ENCODE measurements around the gene DDAH2.
"Not testable (repeated sequence)": the region's sequence is repeated elsewhere in the genome, so short reads cannot be mapped to it uniquely, and the experiment has no call there.

DDAH2 gene

GRCh38 chr6:31713991-31714684 is 15.0 kb downstream of the DDAH2 start:
- DNase-seq (ENCODE audit: low read depth), result no peak

DNA sequence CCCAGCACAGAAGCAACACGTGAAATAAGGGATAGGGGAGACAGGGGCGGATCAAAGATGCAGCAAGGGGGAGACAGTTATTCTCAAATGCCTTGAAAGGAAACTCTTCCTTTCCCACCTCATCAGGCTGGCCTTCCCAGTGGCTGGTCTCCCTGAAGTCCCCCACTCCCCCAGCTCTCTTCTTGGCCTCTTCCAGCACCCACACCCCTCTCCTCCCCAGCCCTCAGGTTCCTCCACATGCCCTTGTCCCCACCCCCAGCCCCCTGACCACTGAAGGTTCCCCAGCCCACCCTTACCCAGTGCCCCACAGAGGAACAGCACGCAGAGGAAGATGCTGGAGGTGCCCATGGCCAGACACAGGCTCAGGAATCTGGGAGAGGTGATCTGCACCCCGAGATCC is 15.6 kb downstream of the DDAH2 start:
- DNase-seq (ENCODE audit: low read depth), result no peak

DNA sequence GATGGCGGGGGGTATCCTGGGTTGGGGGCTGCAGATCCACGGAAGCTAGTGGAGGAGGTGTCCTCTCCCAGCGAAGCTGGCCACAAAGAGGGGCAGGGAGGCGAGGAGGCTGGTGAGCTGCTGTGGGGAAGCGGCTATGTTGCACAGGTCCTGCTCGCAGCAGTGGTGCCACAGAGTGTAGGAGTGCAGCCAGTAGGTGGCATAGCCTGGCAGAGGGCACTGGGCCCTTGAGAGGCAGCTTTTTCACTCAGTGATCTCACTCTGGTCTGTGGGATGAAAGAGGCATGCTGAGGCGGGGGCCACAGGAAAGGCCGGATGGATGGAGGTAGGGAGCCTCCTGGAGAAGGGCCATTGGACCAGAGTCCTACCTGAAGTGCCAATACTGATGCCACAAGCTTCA is 16.8 kb downstream of the DDAH2 start:
- DNase-seq (ENCODE audit: low read depth), result no peak

- no peak for DNase-seq (ENCODE audit: low read depth)
Observed at GRCh38 chr6:31711233-31711632, 17.9 kb downstream of the DDAH2 start.

DNA sequence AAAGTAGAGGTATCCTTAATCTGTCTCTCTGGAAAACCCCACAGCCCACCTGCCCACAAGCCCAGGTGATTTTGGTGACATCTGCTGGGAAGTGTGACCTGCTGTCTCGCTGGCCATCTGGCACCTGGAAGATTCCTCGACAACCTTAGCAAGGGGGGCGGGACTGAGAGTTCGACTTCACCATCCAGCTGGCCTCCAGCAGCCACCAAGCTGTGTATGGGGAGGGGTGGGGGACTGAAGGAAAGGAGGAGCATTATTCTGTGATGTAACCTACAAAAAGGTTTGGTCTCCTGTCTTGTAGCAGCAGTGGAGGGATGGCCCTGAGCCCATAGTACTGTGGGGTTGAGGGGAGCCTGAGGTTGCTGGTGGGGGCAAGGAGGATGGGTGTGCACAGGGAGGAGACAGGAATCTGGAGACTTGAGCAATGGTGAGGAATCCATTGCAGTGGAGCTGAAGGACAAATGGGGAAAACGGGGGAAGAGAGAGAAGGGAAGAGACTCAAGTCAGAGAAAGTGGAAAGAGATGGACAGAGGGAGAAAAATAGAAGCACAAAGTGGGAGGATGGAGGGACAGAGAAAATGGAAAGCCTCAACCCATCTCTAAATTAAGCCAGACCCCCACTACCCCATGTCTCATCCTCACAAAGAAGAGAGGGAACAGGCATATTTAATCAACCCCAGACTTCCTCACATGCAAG is 18.4 kb downstream of the DDAH2 start:
- DNase-seq (ENCODE audit: low read depth), result no peak

DNA sequence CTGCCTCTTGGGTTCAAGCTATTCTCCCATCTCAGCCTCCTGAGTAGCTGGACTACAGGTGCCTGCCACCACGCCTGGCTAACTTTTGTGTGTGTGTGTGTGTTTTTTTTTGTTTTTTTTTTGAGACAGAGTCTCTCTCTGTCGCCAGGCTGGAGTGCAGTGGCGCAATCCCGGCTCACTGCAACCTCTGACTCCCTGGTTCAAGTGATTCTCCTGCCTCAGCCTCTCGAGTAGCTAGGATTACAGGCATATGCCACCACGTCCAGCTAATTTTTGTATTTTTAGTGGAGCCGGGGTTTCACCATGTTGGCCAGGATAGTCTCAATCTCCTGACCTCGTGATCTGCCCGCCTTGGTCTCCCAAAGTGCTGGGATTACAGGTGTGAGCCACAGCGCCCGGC is 19.9 kb downstream of the DDAH2 start:
- not testable (repeated sequence) for DNase-seq (ENCODE audit: low read depth)

- no peak for DNase-seq (ENCODE audit: low read depth)
Observed at GRCh38 chr6:31708224-31708623, 20.9 kb downstream of the DDAH2 start.

DNA sequence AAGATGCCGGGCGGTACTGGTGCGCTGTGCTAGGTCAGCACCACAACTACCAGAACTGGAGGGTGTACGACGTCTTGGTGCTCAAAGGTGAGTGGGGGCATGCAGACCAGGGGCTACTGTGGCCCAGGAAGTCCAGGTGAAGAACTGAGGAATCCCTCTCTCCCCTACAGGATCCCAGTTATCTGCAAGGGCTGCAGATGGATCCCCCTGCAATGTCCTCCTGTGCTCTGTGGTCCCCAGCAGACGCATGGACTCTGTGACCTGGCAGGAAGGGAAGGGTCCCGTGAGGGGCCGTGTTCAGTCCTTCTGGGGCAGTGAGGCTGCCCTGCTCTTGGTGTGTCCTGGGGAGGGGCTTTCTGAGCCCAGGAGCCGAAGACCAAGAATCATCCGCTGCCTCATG is 21.4 kb downstream of the DDAH2 start:
- no peak for DNase-seq (ENCODE audit: low read depth)

GRCh38 chr6:31706599-31706998 is 22.5 kb downstream of the DDAH2 start, which contains the start of gene LY6G6F:
Gene LY6G6F (plus strand): TSS chr6:31706866. CDS start chr6:31706907, 41 bp downstream.
- DNase-seq (ENCODE audit: low read depth), result no peak

DNA sequence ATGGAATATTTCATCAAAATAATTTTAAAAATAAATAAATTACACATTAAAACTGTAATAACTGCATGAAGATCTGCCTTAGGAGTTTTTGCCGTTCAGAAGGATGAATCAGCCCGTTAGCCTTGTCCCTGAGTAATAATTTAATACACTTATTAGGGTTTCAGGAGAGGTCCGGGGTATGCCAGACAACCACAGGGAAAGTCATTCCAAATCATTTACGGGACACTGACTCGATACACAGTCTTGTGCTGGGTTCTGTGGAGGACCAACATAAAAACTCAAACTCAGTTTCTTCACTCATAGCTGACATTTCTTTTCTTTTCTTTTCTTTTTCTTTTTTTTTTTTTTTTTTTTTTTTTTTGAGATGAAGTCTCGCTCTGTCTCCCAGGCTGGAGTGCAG is 23.2 kb downstream of the DDAH2 start:
- no peak for DNase-seq (ENCODE audit: low read depth)

- DNase-seq (ENCODE audit: low read depth), result peak; percentile 96
Observed at GRCh38 chr6:31702819-31703716, 26.0 kb downstream of the DDAH2 start, which contains the start of gene ABHD16A. Gene ABHD16A (minus strand): TSS chr6:31703324. CDS start chr6:31703281, 43 bp downstream.

- no peak for DNase-seq (ENCODE audit: low read depth)
Observed at GRCh38 chr6:31702405-31702818, 26.7 kb downstream of the DDAH2 start.

- DNase-seq (ENCODE audit: low read depth), result no peak
Observed at GRCh38 chr6:31701666-31702404, 27.3 kb downstream of the DDAH2 start.

DNA sequence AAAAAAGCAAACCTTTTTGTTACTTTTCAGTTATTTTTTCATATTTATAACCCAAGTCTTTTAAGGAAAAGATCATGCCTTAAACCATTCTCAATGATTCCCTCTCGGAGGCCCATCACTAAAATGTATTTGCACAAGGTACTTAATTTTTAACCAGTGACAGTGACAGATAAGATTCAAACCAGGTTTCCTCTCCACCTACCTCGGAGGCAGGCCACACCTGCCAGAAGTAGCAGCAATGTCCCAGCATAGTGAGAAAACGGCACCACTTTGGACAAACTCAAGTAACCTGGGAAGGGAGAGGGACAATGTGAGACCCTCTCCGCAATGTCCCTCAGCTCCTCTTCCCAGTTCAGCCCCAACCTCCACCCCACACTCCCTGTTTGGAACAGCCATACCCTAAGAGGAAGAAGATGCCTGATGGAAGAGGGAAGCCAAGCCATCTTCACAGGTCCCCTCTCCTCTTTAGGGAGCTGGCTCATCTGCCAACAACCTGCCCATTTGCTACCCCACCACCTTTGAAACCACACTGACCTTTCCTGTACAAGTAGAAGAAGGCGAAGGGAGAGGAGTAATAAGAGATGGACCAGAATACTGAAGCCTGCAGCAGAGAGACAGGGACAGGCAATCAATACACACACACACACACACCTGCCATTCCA is 28.2 kb downstream of the DDAH2 start:
- DNase-seq (ENCODE audit: low read depth), result no peak

- DNase-seq (ENCODE audit: low read depth), result no peak
Observed at GRCh38 chr6:31697555-31697954, 31.5 kb downstream of the DDAH2 start.

- no peak for DNase-seq (ENCODE audit: low read depth)
Observed at GRCh38 chr6:31693535-31693934, 35.6 kb downstream of the DDAH2 start.

DNA sequence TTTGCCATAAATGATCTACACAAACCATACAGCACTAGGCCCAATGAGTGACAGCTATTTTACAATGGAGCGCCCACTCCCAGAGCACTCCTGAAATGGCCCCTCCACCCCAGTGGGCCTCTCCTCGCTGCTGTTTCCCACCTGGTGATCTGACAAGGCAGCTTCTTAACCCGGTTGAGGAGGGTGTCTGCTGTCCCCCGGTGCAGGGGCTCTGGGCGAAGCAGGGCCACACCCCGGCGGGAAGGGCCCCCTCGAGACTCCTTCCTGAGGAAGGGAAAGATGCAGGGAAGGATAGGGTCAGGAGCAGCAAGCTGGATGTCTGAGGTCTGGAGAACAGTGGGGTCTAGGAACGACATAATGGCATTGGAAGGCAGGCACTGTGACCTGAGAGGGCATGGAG is 36.2 kb downstream of the DDAH2 start:
- no peak for DNase-seq (ENCODE audit: low read depth)

DNA sequence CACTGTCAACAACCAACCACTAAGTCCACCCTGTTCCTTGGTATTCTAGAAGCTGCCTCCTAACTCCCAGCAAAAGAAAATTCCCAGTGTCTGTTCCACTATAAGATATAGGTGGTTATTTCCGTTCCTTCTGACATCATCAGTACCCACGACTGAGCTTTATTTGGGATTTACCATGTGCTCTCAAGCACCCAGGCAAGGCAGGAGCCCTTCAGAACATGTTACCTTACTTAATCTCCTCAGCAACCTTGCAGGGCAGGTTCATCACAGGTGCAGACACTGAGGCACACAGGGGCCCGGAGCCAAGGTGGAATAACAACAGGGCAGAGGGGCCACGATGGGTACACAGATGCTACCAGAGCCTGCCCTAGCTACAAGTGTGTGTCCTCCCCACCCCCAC is 36.7 kb downstream of the DDAH2 start:
- no peak for DNase-seq (ENCODE audit: low read depth)

- no peak for DNase-seq (ENCODE audit: low read depth)
Observed at GRCh38 chr6:31691564-31692108, 37.5 kb downstream of the DDAH2 start.

DNA sequence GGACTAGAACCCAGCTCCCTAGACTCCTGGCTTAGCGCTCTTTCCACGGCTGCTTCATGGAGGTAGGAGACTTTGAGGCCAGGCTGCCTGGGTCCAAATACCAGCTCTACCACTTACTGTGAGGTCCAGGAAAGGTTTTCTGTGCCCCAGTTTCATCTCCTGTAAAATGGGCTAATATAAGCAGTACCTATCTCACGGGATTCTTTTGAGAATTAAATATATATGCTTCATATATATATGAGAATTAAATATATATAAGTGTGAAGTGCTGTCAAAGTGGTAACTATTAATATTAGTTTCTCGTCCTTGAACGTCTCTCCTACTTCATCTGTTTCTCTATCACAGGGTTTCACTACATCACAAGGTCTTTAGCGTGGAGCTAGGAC is 38.0 kb downstream of the DDAH2 start:
- DNase-seq (ENCODE audit: low read depth), result no peak

Measured in T-helper 22 cell (primary cell).